Femur (tissue), 1 donor: ENCODE measurements around the gene BUD23.
"Not testable (repeated sequence)": the region's sequence is repeated elsewhere in the genome, so short reads cannot be mapped to it uniquely, and the experiment has no call there.

Experiments used
- DNase-seq: peaks from one replicate; pipeline ENCODE4 v3.0.0-alpha.2; 2017

Gene BUD23

GRCh38 chr7:73702665-73703064, 19.3 kb downstream of the BUD23 start:
- DNase-seq = no peak

- DNase-seq = no peak
Observed at GRCh38 chr7:73703225-73703624, 19.8 kb downstream of the BUD23 start.

GRCh38 chr7:73703757-73704639, 20.6 kb downstream of the BUD23 start:
- DNase-seq = peak; percentile 93

- DNase-seq = no peak
Observed at GRCh38 chr7:73704640-73705550, 21.5 kb downstream of the BUD23 start.

- DNase-seq = no peak
Observed at GRCh38 chr7:73705551-73705920, 22.1 kb downstream of the BUD23 start.

- DNase-seq = no peak
Observed at GRCh38 chr7:73706126-73707044, 23.0 kb downstream of the BUD23 start.

GRCh38 chr7:73707045-73707631, 23.7 kb downstream of the BUD23 start:
- no peak for DNase-seq

GRCh38 chr7:73708961-73709549, 25.7 kb downstream of the BUD23 start:
- DNase-seq = no peak

- DNase-seq = no peak
Observed at GRCh38 chr7:73712773-73713172, 29.4 kb downstream of the BUD23 start.

- DNase-seq = not testable (repeated sequence)
Observed at GRCh38 chr7:73713319-73713718, 29.9 kb downstream of the BUD23 start.

GRCh38 chr7:73715648-73716317, 32.4 kb downstream of the BUD23 start:
- DNase-seq = peak; percentile 79

GRCh38 chr7:73716318-73716890, 33.0 kb downstream of the BUD23 start:
- no peak for DNase-seq

- DNase-seq = peak; percentile 60
Observed at GRCh38 chr7:73717025-73717807, 33.8 kb downstream of the BUD23 start.

- peak; percentile 51 for DNase-seq
Observed at GRCh38 chr7:73717991-73718405, 34.6 kb downstream of the BUD23 start.

- no peak for DNase-seq
Observed at GRCh38 chr7:73718438-73718881, 35.1 kb downstream of the BUD23 start.

- peak; percentile 80 for DNase-seq
Observed at GRCh38 chr7:73718905-73719805, 35.8 kb downstream of the BUD23 start, which contains the start of gene STX1A. STX1A (minus strand) TSS chr7:73719669; CDS start chr7:73719631, 38 bp downstream.

- no peak for DNase-seq
Observed at GRCh38 chr7:73719806-73720169, 36.4 kb downstream of the BUD23 start.

- DNase-seq = not testable (repeated sequence)
Observed at GRCh38 chr7:73720443-73720842, 37.0 kb downstream of the BUD23 start.

- DNase-seq = peak; percentile 87
Observed at GRCh38 chr7:73721377-73721817, 38.0 kb downstream of the BUD23 start.
